ENCODE results near the gene MAMSTR.

- TF ChIP-seq POLR2A (IDR thresholded peaks at IDR 0.05; ENCODE audit: low read depth, low read length) (no peak), TAF1 (IDR thresholded peaks at IDR 0.05; ENCODE audit: borderline replicate concordance, low read depth, low read length) (no peak)
Measured at GRCh38 chr19:48720251-48720612, 707 bp upstream of the MAMSTR start.
